ENCODE measurements around the gene MDM2.
A peak's percentile ranks its signal among the peaks of the same experiment; 100 is the strongest.
"Not testable (repeated sequence)": the region's sequence is repeated elsewhere in the genome, so short reads cannot be mapped to it uniquely, and the experiment has no call there.

Gene MDM2

GRCh38 chr12:68785358-68785757 is 22.6 kb upstream of the MDM2 start:
- FAIRE-seq (no peak), DNase-seq (ENCODE audit: insufficient read length, low spot score) (no peak)

GRCh38 chr12:68785823-68786222 is 22.2 kb upstream of the MDM2 start:
- no peak for DNase-seq (ENCODE audit: insufficient read length, low spot score)
- no peak for FAIRE-seq

- no peak for FAIRE-seq
- no peak for DNase-seq (ENCODE audit: insufficient read length, low spot score)
These were observed 21.0 kb upstream of the MDM2 start for GRCh38 chr12:68786929-68787328.

GRCh38 chr12:68788554-68789143 is 19.3 kb upstream of the MDM2 start:
- DNase-seq (ENCODE audit: insufficient read length, low spot score) (no peak), FAIRE-seq (no peak)

- FAIRE-seq (no peak), DNase-seq (ENCODE audit: insufficient read length, low spot score) (no peak)
These were observed 18.7 kb upstream of the MDM2 start for GRCh38 chr12:68789144-68789878.

- DNase-seq (ENCODE audit: insufficient read length, low spot score) (no peak), FAIRE-seq (no peak)
These were observed 17.7 kb upstream of the MDM2 start for GRCh38 chr12:68790081-68790951.

GRCh38 chr12:68790952-68791234 is 17.1 kb upstream of the MDM2 start:
- no peak for FAIRE-seq

GRCh38 chr12:68791897-68792481 is 16.0 kb upstream of the MDM2 start:
- FAIRE-seq = no peak
- DNase-seq (ENCODE audit: insufficient read length, low spot score) = no peak

More at GRCh38 chr12:68790952-68791234, 17.1 kb upstream of the MDM2 start:
- DNase-seq (ENCODE audit: insufficient read length, low spot score) = no peak

- FAIRE-seq = no peak
- DNase-seq (ENCODE audit: insufficient read length, low spot score) = peak; percentile 31
These were observed 15.0 kb upstream of the MDM2 start for GRCh38 chr12:68792952-68793351.

- FAIRE-seq = no peak
These were observed 14.5 kb upstream of the MDM2 start for GRCh38 chr12:68793436-68793835.

GRCh38 chr12:68793975-68794652 is 13.9 kb upstream of the MDM2 start:
- DNase-seq (ENCODE audit: insufficient read length, low spot score) (no peak), FAIRE-seq (no peak)

More at GRCh38 chr12:68793436-68793835, 14.5 kb upstream of the MDM2 start:
- DNase-seq (ENCODE audit: insufficient read length, low spot score) = no peak

- DNase-seq (ENCODE audit: insufficient read length, low spot score) = no peak
These were observed 13.2 kb upstream of the MDM2 start for GRCh38 chr12:68794653-68795251.

GRCh38 chr12:68796399-68796798 is 11.6 kb upstream of the MDM2 start:
- DNase-seq (ENCODE audit: insufficient read length, low spot score) = no peak
- no peak for FAIRE-seq

More at GRCh38 chr12:68794653-68795251, 13.2 kb upstream of the MDM2 start:
- FAIRE-seq = no peak

- FAIRE-seq (no peak), DNase-seq (ENCODE audit: insufficient read length, low spot score) (no peak)
These were observed 9.1 kb upstream of the MDM2 start for GRCh38 chr12:68798882-68799234.

GRCh38 chr12:68800294-68800693 is 7.7 kb upstream of the MDM2 start:
- DNase-seq (ENCODE audit: insufficient read length, low spot score) (no peak), FAIRE-seq (no peak)

- DNase-seq (ENCODE audit: insufficient read length, low spot score); FAIRE-seq: not testable (repeated sequence)
These were observed 6.9 kb upstream of the MDM2 start for GRCh38 chr12:68801124-68801523.

- FAIRE-seq; DNase-seq (ENCODE audit: insufficient read length, low spot score): not testable (repeated sequence)
These were observed 5.6 kb upstream of the MDM2 start for GRCh38 chr12:68802372-68802745.

- not testable (repeated sequence) for FAIRE-seq; DNase-seq (ENCODE audit: insufficient read length, low spot score)
These were observed 4.9 kb upstream of the MDM2 start for GRCh38 chr12:68802911-68803651.

- no peak for DNase-seq (ENCODE audit: insufficient read length, low spot score)
- FAIRE-seq = no peak
These were observed 3.9 kb upstream of the MDM2 start for GRCh38 chr12:68803948-68804656.
